WTC11 (cell line): ENCODE results near the gene KLK11. TPM values are rescaled to one million over a fixed set of nuclear protein-coding genes. Genes with fewer than 3 reads are reported as not detected.

Experiments used
- ATAC-seq: fragments of 200-7000 bp; cut with Tn5 transposase; 2 replicates; pipeline ENCODE4 v1.10.0; 2021; ENCODE audit warnings: mild to moderate bottlenecking, moderate library complexity
- CTCF ChIA-PET: fragments of 300-600 bp; sonication (Branson Sonifier 250); formaldehyde crosslinking; loops from one replicate; lab custom pipeline; 2021; ENCODE audit warnings: antibody characterized with exemption; lab: Charles Lee
- POLR2A ChIA-PET: fragments of 350-600 bp; sonication (Branson Sonifier 250); formaldehyde crosslinking; loops from one replicate; lab custom pipeline; 2021; ENCODE audit warnings: antibody characterized with exemption; lab: Charles Lee
- DNase-seq: peaks from one replicate; pipeline ENCODE4 v3.0.0; 2021; ENCODE audit warnings: low spot score
- H3K27ac Mint-ChIP-seq: 2 replicates; pipeline ENCODE4 v1.8.0; 2021; ENCODE audit warnings: mixed read lengths
- H3K27me3 Mint-ChIP-seq: 2 replicates; pipeline ENCODE4 v1.8.0; 2021; ENCODE audit warnings: low read depth, mild to moderate bottlenecking, moderate library complexity, mixed read lengths
- H3K36me3 Mint-ChIP-seq: 2 replicates; pipeline ENCODE4 v1.8.0; 2021; ENCODE audit warnings: mixed read lengths
- H3K4me1 Mint-ChIP-seq: 2 replicates; pipeline ENCODE4 v1.8.0; 2022; ENCODE audit warnings: mixed read lengths
- H3K4me3 Mint-ChIP-seq: 2 replicates; pipeline ENCODE4 v1.8.0; 2021; ENCODE audit warnings: mild to moderate bottlenecking, moderate library complexity, mixed read lengths
- H3K9me3 Mint-ChIP-seq: 2 replicates; pipeline ENCODE4 v1.8.0; 2021; ENCODE audit warnings: mixed read lengths
- ATF1 ChIP-seq: sonication (generic); formaldehyde crosslinking; IDR thresholded peaks from 2 replicates; pipeline ENCODE4 v1.8.1; 2023; ENCODE audit warnings: mild to moderate bottlenecking, moderate library complexity, missing genetic modification reagents
- ELF4 ChIP-seq: sonication (generic); formaldehyde crosslinking; IDR thresholded peaks from 2 replicates; pipeline ENCODE4 v1.8.1; 2022; ENCODE audit warnings: low read depth, mild to moderate bottlenecking, moderate library complexity, missing genetic modification reagents
- FOXK1 ChIP-seq: sonication (generic); formaldehyde crosslinking; IDR thresholded peaks from 2 replicates; pipeline ENCODE4 v1.8.0; 2022; ENCODE audit warnings: mild to moderate bottlenecking, moderate library complexity, missing genetic modification reagents
- GTF2I ChIP-seq: fragments of 250-450 bp; sonication (Bioruptor Pico); conservative IDR thresholded peaks from 2 replicates; pipeline ENCODE4 v1.4.0; 2021; ENCODE audit warnings: mild to moderate bottlenecking
- JUN ChIP-seq: sonication (generic); formaldehyde crosslinking; IDR thresholded peaks from 2 replicates; pipeline ENCODE4 v1.8.0; 2023; ENCODE audit warnings: mild to moderate bottlenecking, missing genetic modification reagents
- KAT7 ChIP-seq: sonication (generic); formaldehyde crosslinking; IDR thresholded peaks from 2 replicates; pipeline ENCODE4 v1.8.1; 2023; ENCODE audit warnings: missing genetic modification reagents, mild to moderate bottlenecking, borderline replicate concordance
- NFATC4 ChIP-seq: fragments of 250-450 bp; sonication (Bioruptor Pico); IDR thresholded peaks from 2 replicates; pipeline ENCODE4 v1.9.0; 2021; ENCODE audit warnings: mild to moderate bottlenecking
- OVOL2 ChIP-seq: fragments of 250-450 bp; sonication (Bioruptor Pico); IDR thresholded peaks from 2 replicates; pipeline ENCODE4 v1.9.0; 2021; ENCODE audit warnings: mild to moderate bottlenecking, borderline replicate concordance
- PRRX2 ChIP-seq: fragments of 250-450 bp; sonication (Bioruptor Pico); IDR thresholded peaks from 2 replicates; pipeline ENCODE4 v1.8.0; 2021; ENCODE audit warnings: mild to moderate bottlenecking
- TCF7 ChIP-seq: sonication (generic); formaldehyde crosslinking; IDR thresholded peaks from 2 replicates; pipeline ENCODE4 v1.8.0; 2022; ENCODE audit warnings: mild to moderate bottlenecking, low read depth, missing genetic modification reagents, moderate library complexity
- total RNA-seq: library from RNA; stranded (reverse); gene quantifications from 3 replicates; pipeline ENCODE4 v1.2.3, GENCODE V29; 2021
- TF ChIP-seq, protein P1 (sequence below): fragments of 200-600 bp; IDR thresholded peaks from 2 replicates; pipeline ENCODE4 v1.8.0; 2022; ENCODE audit warnings: antibody characterized with exemption
- TF ChIP-seq, protein P2 (sequence below): sonication (generic); formaldehyde crosslinking; IDR thresholded peaks from 2 replicates; pipeline ENCODE4 v1.8.1; 2022; ENCODE audit warnings: missing genetic modification reagents, borderline replicate concordance
- TF ChIP-seq, protein P3 (sequence below): sonication (generic); formaldehyde crosslinking; IDR thresholded peaks from 2 replicates; pipeline ENCODE4 v1.8.0; 2022; ENCODE audit warnings: missing genetic modification reagents
- TF ChIP-seq, protein P4 (sequence below): sonication (generic); formaldehyde crosslinking; IDR thresholded peaks from 2 replicates; pipeline ENCODE4 v1.8.1; 2023; ENCODE audit warnings: mild to moderate bottlenecking, missing genetic modification reagents
- TF ChIP-seq, protein P5 (sequence below): fragments of 250-450 bp; sonication (Bioruptor Pico); IDR thresholded peaks from 2 replicates; pipeline ENCODE4 v1.9.0; 2021; ENCODE audit warnings: mild to moderate bottlenecking
- TF ChIP-seq, protein P6 (sequence below): fragments of 250-450 bp; sonication (Bioruptor Pico); IDR thresholded peaks from 2 replicates; pipeline ENCODE4 v1.9.0; 2021; ENCODE audit warnings: moderate library complexity, mild to moderate bottlenecking, inconsistent platforms, borderline replicate concordance
- TF ChIP-seq, protein P7 (sequence below): sonication (generic); formaldehyde crosslinking; IDR thresholded peaks from 2 replicates; pipeline ENCODE4 v1.8.1; 2022; ENCODE audit warnings: mild to moderate bottlenecking, missing genetic modification reagents, moderate library complexity, borderline replicate concordance
- TF ChIP-seq, protein P8 (sequence below): fragments of 250-450 bp; sonication (Bioruptor Pico); conservative IDR thresholded peaks from 2 replicates; pipeline ENCODE4 v1.9.0; 2021; ENCODE audit warnings: mild to moderate bottlenecking

The KLK11 gene
- total RNA-seq, 1 experiment from 2014 or later: 0.55 TPM

DNA sequence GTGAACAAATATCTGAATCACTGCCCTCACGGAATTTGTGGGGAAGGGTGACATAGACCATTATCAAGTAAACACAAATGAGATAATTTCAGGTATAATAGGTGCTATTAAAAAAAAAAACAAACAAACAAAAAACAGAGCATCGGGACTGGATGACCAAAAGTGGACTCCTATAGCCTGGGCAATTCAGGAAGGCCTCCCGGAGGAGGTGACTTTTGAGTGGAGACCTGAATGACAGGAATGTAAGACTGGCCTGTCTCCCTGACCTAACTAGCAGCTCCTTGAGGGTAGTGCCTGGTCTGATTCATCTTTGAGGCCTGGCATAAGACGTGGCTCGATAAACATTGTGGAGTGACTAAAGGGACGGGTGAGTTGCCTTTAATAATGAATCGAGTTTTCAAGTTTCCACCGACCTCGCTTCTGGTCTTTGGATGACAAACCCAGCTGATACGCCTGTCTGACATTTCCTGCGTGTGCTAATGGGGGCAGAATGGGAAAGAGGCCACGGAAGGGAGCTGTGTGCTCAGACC, 13.7 kb downstream of the KLK11 start:
- POLR2A ChIA-PET: no interaction called here
- ATAC-seq: no peak
- H3K4me3 Mint-ChIP-seq: no peak overlapping the region
- 0 out of 2 replicates have a peak, but pooled peaks cover 2% of the 10 kb centered on the region for H3K4me1 Mint-ChIP-seq
- H3K9me3 Mint-ChIP-seq: no peaks in the 10 kb centered on the region
- peaks cover 51% of the 10 kb centered on the region for H3K27me3 Mint-ChIP-seq
- DNase-seq: no peak
- H3K36me3 Mint-ChIP-seq: no peaks in the 10 kb centered on the region
- CTCF ChIA-PET: interaction anchor here (0.6 to 2.2 kb wide), 3 partner anchors 82 to 229 kb away, joined by 3 to 6 read pairs (median 4); no protein-coding TSS in a partner anchor
- no peak overlapping the region for H3K27ac Mint-ChIP-seq
- no peak for TF ChIP-seq ELF4
- no peak for TF ChIP-seq GTF2I (CRISPR knock-in tag)
- TF ChIP-seq JUN (CRISPR knock-in tag): no peak
- TF ChIP-seq, protein P1, sequence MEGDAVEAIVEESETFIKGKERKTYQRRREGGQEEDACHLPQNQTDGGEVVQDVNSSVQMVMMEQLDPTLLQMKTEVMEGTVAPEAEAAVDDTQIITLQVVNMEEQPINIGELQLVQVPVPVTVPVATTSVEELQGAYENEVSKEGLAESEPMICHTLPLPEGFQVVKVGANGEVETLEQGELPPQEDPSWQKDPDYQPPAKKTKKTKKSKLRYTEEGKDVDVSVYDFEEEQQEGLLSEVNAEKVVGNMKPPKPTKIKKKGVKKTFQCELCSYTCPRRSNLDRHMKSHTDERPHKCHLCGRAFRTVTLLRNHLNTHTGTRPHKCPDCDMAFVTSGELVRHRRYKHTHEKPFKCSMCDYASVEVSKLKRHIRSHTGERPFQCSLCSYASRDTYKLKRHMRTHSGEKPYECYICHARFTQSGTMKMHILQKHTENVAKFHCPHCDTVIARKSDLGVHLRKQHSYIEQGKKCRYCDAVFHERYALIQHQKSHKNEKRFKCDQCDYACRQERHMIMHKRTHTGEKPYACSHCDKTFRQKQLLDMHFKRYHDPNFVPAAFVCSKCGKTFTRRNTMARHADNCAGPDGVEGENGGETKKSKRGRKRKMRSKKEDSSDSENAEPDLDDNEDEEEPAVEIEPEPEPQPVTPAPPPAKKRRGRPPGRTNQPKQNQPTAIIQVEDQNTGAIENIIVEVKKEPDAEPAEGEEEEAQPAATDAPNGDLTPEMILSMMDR: no peak
- TF ChIP-seq, protein P2, sequence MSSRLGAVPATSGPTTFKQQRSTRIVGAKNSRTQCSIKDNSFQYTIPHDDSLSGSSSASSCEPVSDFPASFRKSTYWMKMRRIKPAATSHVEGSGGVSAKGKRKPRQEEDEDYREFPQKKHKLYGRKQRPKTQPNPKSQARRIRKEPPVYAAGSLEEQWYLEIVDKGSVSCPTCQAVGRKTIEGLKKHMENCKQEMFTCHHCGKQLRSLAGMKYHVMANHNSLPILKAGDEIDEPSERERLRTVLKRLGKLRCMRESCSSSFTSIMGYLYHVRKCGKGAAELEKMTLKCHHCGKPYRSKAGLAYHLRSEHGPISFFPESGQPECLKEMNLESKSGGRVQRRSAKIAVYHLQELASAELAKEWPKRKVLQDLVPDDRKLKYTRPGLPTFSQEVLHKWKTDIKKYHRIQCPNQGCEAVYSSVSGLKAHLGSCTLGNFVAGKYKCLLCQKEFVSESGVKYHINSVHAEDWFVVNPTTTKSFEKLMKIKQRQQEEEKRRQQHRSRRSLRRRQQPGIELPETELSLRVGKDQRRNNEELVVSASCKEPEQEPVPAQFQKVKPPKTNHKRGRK (CRISPR knock-in tag): no peak
- TF ChIP-seq, protein P3, sequence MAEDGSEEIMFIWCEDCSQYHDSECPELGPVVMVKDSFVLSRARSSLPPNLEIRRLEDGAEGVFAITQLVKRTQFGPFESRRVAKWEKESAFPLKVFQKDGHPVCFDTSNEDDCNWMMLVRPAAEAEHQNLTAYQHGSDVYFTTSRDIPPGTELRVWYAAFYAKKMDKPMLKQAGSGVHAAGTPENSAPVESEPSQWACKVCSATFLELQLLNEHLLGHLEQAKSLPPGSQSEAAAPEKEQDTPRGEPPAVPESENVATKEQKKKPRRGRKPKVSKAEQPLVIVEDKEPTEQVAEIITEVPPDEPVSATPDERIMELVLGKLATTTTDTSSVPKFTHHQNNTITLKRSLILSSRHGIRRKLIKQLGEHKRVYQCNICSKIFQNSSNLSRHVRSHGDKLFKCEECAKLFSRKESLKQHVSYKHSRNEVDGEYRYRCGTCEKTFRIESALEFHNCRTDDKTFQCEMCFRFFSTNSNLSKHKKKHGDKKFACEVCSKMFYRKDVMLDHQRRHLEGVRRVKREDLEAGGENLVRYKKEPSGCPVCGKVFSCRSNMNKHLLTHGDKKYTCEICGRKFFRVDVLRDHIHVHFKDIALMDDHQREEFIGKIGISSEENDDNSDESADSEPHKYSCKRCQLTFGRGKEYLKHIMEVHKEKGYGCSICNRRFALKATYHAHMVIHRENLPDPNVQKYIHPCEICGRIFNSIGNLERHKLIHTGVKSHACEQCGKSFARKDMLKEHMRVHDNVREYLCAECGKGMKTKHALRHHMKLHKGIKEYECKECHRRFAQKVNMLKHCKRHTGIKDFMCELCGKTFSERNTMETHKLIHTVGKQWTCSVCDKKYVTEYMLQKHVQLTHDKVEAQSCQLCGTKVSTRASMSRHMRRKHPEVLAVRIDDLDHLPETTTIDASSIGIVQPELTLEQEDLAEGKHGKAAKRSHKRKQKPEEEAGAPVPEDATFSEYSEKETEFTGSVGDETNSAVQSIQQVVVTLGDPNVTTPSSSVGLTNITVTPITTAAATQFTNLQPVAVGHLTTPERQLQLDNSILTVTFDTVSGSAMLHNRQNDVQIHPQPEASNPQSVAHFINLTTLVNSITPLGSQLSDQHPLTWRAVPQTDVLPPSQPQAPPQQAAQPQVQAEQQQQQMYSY (CRISPR knock-in tag): no peak

DNA sequence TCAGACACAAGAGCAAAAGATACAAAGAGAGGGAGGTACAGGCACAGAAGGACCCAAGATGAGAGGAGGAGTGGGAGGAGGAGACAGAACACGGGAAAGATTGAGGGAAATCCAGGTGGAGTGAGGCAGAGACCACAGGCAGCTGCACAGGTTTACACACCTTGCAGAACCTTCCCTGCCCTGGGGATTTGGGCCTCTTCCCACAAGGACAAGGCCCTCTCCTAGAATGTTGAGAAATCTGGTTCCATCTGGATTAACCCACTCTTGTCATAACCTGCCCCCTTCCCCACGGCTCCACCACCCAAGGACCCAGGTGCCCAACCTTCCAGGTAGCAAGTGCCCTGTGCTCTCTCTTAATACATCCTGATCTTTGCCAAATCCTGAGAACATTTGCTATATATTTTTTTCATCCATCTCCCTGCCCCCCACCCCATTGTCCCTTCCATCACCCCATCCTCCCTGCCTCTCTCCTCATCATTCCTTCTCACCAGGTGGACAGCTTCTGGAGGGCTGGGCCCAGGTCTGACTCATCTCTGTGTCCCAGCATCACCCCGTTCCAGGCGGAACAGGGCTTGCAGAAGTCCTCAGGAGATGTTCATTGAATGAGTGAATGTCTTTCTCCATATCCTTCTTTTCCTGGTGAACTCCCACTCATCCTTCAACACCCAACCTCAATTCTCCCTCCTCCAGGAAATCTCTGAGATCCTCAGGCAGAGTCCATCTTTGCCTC, 16.2 kb downstream of the KLK11 start:
- no peaks in the 10 kb centered on the region for H3K9me3 Mint-ChIP-seq
- no peak for DNase-seq
- H3K27ac Mint-ChIP-seq: no peak overlapping the region
- H3K36me3 Mint-ChIP-seq: no peaks in the 10 kb centered on the region
- ChIA-PET CTCF (interaction anchor here (1.2 kb wide), 1 partner anchor 88 kb away, joined by 3 read pairs; no protein-coding TSS in a partner anchor), POLR2A (no interaction called here)
- H3K4me3 Mint-ChIP-seq: no peak overlapping the region
- ATAC-seq: no peak
- H3K4me1 Mint-ChIP-seq: no peaks in the 10 kb centered on the region
- peaks cover 51% of the 10 kb centered on the region for H3K27me3 Mint-ChIP-seq
- TF ChIP-seq, protein P4, sequence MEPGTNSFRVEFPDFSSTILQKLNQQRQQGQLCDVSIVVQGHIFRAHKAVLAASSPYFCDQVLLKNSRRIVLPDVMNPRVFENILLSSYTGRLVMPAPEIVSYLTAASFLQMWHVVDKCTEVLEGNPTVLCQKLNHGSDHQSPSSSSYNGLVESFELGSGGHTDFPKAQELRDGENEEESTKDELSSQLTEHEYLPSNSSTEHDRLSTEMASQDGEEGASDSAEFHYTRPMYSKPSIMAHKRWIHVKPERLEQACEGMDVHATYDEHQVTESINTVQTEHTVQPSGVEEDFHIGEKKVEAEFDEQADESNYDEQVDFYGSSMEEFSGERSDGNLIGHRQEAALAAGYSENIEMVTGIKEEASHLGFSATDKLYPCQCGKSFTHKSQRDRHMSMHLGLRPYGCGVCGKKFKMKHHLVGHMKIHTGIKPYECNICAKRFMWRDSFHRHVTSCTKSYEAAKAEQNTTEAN: no peak
- TF ChIP-seq, protein P5, sequence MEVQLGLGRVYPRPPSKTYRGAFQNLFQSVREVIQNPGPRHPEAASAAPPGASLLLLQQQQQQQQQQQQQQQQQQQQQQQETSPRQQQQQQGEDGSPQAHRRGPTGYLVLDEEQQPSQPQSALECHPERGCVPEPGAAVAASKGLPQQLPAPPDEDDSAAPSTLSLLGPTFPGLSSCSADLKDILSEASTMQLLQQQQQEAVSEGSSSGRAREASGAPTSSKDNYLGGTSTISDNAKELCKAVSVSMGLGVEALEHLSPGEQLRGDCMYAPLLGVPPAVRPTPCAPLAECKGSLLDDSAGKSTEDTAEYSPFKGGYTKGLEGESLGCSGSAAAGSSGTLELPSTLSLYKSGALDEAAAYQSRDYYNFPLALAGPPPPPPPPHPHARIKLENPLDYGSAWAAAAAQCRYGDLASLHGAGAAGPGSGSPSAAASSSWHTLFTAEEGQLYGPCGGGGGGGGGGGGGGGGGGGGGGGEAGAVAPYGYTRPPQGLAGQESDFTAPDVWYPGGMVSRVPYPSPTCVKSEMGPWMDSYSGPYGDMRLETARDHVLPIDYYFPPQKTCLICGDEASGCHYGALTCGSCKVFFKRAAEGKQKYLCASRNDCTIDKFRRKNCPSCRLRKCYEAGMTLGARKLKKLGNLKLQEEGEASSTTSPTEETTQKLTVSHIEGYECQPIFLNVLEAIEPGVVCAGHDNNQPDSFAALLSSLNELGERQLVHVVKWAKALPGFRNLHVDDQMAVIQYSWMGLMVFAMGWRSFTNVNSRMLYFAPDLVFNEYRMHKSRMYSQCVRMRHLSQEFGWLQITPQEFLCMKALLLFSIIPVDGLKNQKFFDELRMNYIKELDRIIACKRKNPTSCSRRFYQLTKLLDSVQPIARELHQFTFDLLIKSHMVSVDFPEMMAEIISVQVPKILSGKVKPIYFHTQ (CRISPR knock-in tag): no peak
- no peak for TF ChIP-seq ATF1
- no peak for TF ChIP-seq PRRX2 (CRISPR knock-in tag)
- no peak for TF ChIP-seq KAT7 (CRISPR knock-in tag)
- no peak for TF ChIP-seq TCF7 (CRISPR knock-in tag)
- no peak for TF ChIP-seq NFATC4 (CRISPR knock-in tag)
- TF ChIP-seq, protein P6, sequence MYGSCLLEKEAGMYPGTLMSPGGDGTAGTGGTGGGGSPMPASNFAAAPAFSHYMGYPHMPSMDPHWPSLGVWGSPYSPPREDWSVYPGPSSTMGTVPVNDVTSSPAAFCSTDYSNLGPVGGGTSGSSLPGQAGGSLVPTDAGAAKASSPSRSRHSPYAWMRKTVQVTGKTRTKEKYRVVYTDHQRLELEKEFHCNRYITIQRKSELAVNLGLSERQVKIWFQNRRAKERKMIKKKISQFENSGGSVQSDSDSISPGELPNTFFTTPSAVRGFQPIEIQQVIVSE (CRISPR knock-in tag): no peak
- TF ChIP-seq, protein P7, sequence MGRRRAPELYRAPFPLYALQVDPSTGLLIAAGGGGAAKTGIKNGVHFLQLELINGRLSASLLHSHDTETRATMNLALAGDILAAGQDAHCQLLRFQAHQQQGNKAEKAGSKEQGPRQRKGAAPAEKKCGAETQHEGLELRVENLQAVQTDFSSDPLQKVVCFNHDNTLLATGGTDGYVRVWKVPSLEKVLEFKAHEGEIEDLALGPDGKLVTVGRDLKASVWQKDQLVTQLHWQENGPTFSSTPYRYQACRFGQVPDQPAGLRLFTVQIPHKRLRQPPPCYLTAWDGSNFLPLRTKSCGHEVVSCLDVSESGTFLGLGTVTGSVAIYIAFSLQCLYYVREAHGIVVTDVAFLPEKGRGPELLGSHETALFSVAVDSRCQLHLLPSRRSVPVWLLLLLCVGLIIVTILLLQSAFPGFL: no peak
- no peak for TF ChIP-seq FOXK1
- TF ChIP-seq OVOL2 (CRISPR knock-in tag): no peak
- TF ChIP-seq, protein P8, sequence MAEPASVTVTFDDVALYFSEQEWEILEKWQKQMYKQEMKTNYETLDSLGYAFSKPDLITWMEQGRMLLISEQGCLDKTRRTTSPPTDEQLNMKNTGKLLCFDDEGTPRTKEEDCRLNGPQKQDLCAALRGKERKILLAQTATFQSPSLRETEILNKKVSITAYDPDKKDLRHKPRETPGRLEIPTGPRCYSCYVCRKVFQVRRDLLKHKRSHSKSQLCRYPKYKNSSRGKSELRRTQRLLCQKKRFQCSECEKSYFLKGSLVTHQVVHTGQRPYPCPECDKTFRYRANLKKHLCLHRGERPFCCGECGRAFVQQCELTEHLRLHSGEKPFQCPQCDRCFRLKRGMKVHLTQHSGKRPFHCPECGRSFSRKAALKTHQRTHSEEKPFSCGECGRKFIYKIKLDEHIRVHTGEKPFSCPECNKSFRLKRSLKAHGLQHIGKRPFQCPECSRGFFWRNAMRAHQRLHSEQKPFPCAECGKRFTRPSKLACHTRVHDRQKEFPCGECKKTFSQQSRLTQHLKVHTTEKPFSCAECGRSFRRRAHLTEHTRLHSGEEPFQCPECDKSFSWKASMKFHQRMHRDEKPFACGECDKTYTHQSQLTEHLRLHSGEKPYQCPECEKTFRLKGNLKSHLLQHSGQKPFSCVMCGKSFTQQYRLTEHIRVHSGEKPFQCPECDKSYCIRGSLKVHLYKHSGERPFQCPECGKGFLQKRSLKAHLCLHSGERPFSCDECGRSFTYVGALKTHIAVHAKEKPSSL: no peak
